Suprapubic skin (tissue), 4 donors: Measurements from ENCODE around the gene SPTY2D1.

Experiments
- CTCF ChIP-seq, 2 donors: fragments of 200-600 bp in 1 of 2; fragments of 450-650 bp in 1 of 2; sonication (generic) in 1 of 2; IDR thresholded peaks; one replicate each; pipeline ENCODE4 v1.5.1; 2016 to 2019; ENCODE audit warnings: antibody characterized with exemption in 2 of 2, mild to moderate bottlenecking in 1 of 2, moderate library complexity in 1 of 2
- EP300 ChIP-seq: sonication (generic); formaldehyde crosslinking; IDR thresholded peaks from one replicate; pipeline ENCODE4 v1.6.1; 2017; ENCODE audit warnings: antibody characterized with exemption
- POLR2A ChIP-seq, 2 donors: fragments of 450-650 bp; IDR thresholded peaks; one replicate each; pipeline ENCODE4 v1.6.1; 2017; ENCODE audit warnings: antibody characterized with exemption in 2 of 2, mild to moderate bottlenecking in 2 of 2, moderate library complexity in 2 of 2
- POLR2AphosphoS5 ChIP-seq, 3 donors: sonication (generic); formaldehyde crosslinking; IDR thresholded peaks; one replicate each; pipeline ENCODE4 v1.6.1; 2017; ENCODE audit warnings: antibody characterized with exemption in 3 of 3

GRCh38 chr11:18594999-18595749 is 39.0 kb downstream of the SPTY2D1 start:
- no peak for TF ChIP-seq CTCF (IDR thresholded peaks at IDR 0.05)
- TF ChIP-seq POLR2AphosphoS5 (IDR thresholded peaks at IDR 0.05) = no peak
- TF ChIP-seq POLR2A (IDR thresholded peaks at IDR 0.05) = no peak
- no peak for TF ChIP-seq EP300
